Neural crest cell (in vitro differentiated cells): Measurements from ENCODE around the gene SPATA2L. TPM values are rescaled to one million over a fixed set of nuclear protein-coding genes. Genes with fewer than 3 reads are reported as not detected.

Source experiments
- DNase-seq: peaks from one replicate; pipeline ENCODE4 v3.0.0; 2021; ENCODE audit warnings: low read depth, mixed read lengths, low spot score
- H3K27ac Mint-ChIP-seq: one replicate; pipeline ENCODE4 v1.8.0; 2021; ENCODE audit warnings: mild to moderate bottlenecking, mixed read lengths; ENCODE audit not compliant: unreplicated experiment
- H3K27me3 Mint-ChIP-seq: 2 replicates; pipeline ENCODE4 v1.8.0; 2021; ENCODE audit warnings: low read depth, mild to moderate bottlenecking, mixed read lengths
- H3K36me3 Mint-ChIP-seq: 2 replicates; pipeline ENCODE4 v1.8.0; 2021; ENCODE audit warnings: low read depth, mild to moderate bottlenecking, mixed read lengths
- H3K4me1 Mint-ChIP-seq: 2 replicates; pipeline ENCODE4 v1.8.0; 2021; ENCODE audit warnings: mixed read lengths
- H3K4me3 Mint-ChIP-seq: one replicate; pipeline ENCODE4 v1.8.0; 2021; ENCODE audit warnings: mild to moderate bottlenecking, mixed read lengths
- H3K9me3 Mint-ChIP-seq: 2 replicates; pipeline ENCODE4 v1.8.0; 2021; ENCODE audit warnings: mixed read lengths
- CTCF ChIP-seq: fragments of 200-600 bp; sonication (generic); conservative IDR thresholded peaks from 2 replicates; pipeline ENCODE4 v1.5.0; 2021; ENCODE audit warnings: antibody characterized with exemption, mild to moderate bottlenecking
- total RNA-seq: library from RNA; stranded (reverse); gene quantifications from 2 replicates; pipeline ENCODE4 v1.2.1, GENCODE V29; 2021

SPATA2L gene
- total RNA-seq, 1 donor from 2014 or later: 8.6 TPM

- DNase-seq: no peak
- no peak overlapping the region for H3K27ac Mint-ChIP-seq
- TF ChIP-seq CTCF: no peak
- H3K27me3 Mint-ChIP-seq: no peaks in the 10 kb centered on the region
- no peaks in the 10 kb centered on the region for H3K4me1 Mint-ChIP-seq
- no peaks in the 10 kb centered on the region for H3K9me3 Mint-ChIP-seq
- peaks cover 10% of the 10 kb centered on the region for H3K36me3 Mint-ChIP-seq
- no peak overlapping the region for H3K4me3 Mint-ChIP-seq
These were observed 36.5 kb upstream of the SPATA2L start for GRCh38 chr16:89738072-89738377.

- TF ChIP-seq CTCF: no peak
- H3K27ac Mint-ChIP-seq: no peak overlapping the region
- no peaks in the 10 kb centered on the region for H3K4me1 Mint-ChIP-seq
- H3K4me3 Mint-ChIP-seq: no peak overlapping the region
- no peaks in the 10 kb centered on the region for H3K27me3 Mint-ChIP-seq
- DNase-seq: no peak
- peaks cover 10% of the 10 kb centered on the region for H3K36me3 Mint-ChIP-seq
- H3K9me3 Mint-ChIP-seq: no peaks in the 10 kb centered on the region
These were observed 36.0 kb upstream of the SPATA2L start for GRCh38 chr16:89737341-89738071.

GRCh38 chr16:89736554-89736953 is 35.0 kb upstream of the SPATA2L start:
- Mint-ChIP-seq H3K36me3 (peaks cover 14% of the 10 kb centered on the region), H3K9me3 (no peaks in the 10 kb centered on the region)
- TF ChIP-seq CTCF: no peak

DNA sequence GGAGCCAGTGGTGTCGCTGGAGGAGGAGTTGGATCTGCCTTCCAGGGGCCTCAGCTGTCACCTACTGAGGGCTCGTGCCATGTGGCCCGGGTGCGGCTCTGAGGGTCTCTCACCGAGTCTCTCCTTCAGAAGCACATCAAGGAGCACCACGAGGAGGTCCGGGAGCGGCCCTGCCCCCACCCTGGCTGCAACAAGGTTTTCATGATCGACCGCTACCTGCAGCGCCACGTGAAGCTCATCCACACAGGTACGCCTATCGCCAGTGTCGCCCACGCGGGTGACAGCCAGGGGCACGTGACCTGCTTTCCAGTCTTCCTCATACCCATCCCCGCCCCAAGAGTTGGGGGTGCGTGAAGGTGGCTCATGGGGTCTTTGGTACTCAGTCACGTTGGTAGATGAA is 32.3 kb upstream of the SPATA2L start:
- Mint-ChIP-seq H3K4me1 (peaks cover 7% of the 10 kb centered on the region), H3K27ac (no peak overlapping the region), H3K36me3 (peaks cover 18% of the 10 kb centered on the region), H3K9me3 (no peaks in the 10 kb centered on the region), H3K27me3 (no peaks in the 10 kb centered on the region), H3K4me3 (no peak overlapping the region)
- no peak for DNase-seq
- no peak for TF ChIP-seq CTCF

More at GRCh38 chr16:89736554-89736953, 35.0 kb upstream of the SPATA2L start:
- H3K4me3 Mint-ChIP-seq: no peak overlapping the region
- no peaks in the 10 kb centered on the region for H3K27me3 Mint-ChIP-seq
- DNase-seq: no peak
- H3K27ac Mint-ChIP-seq: no peak overlapping the region
- peaks cover 3% of the 10 kb centered on the region for H3K4me1 Mint-ChIP-seq

- DNase-seq: no peak
- no peak overlapping the region for H3K4me3 Mint-ChIP-seq
- no peak for TF ChIP-seq CTCF
- H3K4me1 Mint-ChIP-seq: peaks cover 7% of the 10 kb centered on the region
- no peaks in the 10 kb centered on the region for H3K27me3 Mint-ChIP-seq
- H3K36me3 Mint-ChIP-seq: peaks cover 19% of the 10 kb centered on the region
- H3K27ac Mint-ChIP-seq: no peak overlapping the region
- H3K9me3 Mint-ChIP-seq: no peaks in the 10 kb centered on the region
These were observed 31.8 kb upstream of the SPATA2L start for GRCh38 chr16:89733322-89733721.

DNA sequence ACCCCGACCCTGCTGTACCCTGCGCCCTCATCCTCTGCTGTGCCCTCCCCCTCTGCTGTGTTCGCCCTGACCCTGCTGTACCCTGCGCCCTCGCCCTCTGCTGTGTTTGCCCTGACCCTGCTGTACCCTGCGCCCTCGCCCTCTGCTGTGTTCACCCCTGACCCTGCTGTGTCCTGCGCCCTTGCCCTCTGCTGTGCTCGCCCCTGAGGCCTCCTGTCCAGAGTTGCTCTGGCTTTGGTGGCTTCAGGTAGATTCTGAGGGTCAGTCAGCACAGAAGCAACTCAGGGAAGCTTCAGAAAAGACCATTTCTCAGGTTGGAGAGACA is 31.4 kb upstream of the SPATA2L start:
- peaks cover 19% of the 10 kb centered on the region for H3K36me3 Mint-ChIP-seq
- H3K9me3 Mint-ChIP-seq: no peaks in the 10 kb centered on the region
- no peak for TF ChIP-seq CTCF
- H3K4me1 Mint-ChIP-seq: peaks cover 7% of the 10 kb centered on the region
- no peak for DNase-seq
- H3K27me3 Mint-ChIP-seq: no peaks in the 10 kb centered on the region
- no peak overlapping the region for H3K27ac Mint-ChIP-seq
- no peak overlapping the region for H3K4me3 Mint-ChIP-seq
